IPS-NIHi7 (cell line): Measurements from ENCODE around the gene GAA.

Experiments used
- DNase-seq: peaks from one replicate; pipeline ENCODE4 v3.0.0; 2012; ENCODE audit warnings: mixed read lengths; ENCODE audit errors: extremely low spot score

GAA gene

DNA sequence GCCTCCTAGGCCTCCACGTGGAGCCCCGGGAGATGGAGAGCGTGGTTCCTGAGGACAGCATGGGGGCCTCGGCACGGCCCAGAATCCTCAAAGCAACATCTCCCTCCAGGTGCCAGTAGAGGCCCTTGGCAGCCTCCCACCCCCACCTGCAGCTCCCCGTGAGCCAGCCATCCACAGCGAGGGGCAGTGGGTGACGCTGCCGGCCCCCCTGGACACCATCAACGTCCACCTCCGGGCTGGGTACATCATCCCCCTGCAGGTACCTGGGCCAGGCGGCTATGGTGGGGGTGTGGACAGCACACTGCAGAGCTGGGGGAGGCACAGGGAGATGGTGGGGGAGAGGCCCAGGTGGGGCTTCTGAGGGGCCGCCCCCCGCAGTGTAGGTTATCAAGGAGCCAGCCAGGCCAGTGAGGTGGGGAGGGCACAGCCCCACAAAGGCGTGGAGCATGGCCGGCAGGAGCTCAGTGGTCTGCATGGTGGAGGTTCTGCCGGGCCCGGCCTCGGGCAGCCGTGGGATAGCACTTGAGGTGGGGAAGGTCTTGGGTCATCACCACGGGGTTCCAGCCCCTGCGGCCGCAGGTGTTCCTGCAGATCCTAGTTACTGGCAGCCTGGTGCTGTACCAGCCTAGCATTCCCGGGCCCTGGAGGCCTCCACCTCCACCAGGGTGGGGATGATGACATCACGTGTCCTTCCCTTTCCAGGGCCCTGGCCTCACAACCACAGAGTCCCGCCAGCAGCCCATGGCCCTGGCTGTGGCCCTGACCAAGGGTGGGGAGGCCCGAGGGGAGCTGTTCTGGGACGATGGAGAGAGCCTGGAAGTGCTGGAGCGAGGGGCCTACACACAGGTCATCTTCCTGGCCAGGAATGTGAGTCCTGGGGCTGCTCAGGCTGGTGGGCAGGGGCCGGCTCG lies 16.4 kb downstream of the GAA start:
- DNase-seq: no peak

DNA sequence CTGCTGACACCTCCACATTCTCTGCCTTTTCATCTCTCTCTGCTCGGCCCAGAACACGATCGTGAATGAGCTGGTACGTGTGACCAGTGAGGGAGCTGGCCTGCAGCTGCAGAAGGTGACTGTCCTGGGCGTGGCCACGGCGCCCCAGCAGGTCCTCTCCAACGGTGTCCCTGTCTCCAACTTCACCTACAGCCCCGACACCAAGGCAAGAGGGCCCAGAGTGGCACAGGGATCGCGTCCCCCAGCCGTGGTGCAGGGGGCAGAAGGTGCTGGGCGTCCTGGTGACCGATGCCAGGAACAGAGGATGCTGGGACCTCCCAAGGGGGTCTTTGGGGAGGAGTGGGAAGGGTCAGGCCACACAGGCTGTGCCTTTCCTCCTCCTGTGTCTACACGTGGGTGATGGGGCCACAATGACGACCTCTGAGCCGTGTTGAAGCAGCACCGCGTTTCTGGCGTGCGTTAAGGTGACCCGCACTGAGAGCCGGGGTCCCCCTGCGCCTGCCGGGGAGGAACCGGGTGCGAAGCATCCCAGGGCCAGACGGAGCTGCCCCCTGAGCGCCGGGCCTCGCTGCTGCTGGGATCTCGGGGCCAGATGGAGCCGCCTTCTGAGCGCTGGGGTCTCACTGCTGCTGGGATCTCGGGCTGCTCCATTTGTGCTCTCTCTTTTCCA lies 17.4 kb downstream of the GAA start:
- DNase-seq: no peak

DNA sequence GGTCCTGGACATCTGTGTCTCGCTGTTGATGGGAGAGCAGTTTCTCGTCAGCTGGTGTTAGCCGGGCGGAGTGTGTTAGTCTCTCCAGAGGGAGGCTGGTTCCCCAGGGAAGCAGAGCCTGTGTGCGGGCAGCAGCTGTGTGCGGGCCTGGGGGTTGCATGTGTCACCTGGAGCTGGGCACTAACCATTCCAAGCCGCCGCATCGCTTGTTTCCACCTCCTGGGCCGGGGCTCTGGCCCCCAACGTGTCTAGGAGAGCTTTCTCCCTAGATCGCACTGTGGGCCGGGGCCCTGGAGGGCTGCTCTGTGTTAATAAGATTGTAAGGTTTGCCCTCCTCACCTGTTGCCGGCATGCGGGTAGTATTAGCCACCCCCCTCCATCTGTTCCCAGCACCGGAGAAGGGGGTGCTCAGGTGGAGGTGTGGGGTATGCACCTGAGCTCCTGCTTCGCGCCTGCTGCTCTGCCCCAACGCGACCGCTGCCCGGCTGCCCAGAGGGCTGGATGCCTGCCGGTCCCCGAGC lies 17.9 kb downstream of the GAA start:
- DNase-seq: no peak

DNA sequence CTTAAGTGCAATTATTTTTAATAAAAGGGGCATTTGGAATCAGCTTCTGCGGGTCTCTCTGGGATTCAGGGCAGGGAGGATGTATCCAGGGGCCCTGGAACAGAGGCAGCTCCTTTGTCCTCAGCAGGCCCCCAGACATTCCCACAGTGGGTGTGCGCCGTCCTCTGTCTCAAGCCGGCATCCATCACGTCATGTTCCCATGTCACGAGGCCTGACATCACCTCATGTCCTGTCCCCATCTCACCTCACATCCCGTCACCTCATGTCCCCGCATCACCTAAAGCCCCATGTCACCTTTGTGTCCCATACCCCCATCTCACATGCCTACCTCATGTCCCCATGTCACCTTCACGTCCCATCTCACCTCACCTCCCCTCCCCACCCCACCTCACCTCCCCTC lies 18.5 kb downstream of the GAA start:
- no peak for DNase-seq

DNA sequence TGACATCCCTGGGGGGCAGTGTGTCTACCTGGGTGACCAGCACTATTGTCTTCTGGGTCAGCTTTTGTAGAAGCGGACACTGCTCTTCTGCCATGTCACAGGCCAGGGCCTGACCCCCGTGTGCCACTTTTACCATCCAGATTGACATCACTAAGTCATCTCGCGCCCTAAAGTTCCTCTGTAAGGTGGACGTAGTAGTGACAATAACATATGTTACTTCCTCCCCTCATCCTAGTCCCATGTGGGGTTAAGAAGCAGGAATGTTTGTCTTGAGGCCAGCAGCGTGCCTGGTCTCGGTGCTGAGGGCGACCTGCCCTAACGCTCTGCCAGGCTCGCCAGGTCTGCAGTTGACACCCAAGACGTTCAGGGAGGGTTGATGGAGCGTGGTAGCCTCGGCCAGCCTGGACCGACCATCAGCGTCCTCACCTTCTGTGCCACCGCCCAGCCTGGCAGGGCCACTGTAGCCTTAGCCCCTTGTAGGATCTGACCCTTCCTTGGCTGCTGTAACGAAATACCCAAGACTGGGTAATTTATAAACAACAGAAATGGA lies 20.7 kb downstream of the GAA start:
- DNase-seq: no peak

DNA sequence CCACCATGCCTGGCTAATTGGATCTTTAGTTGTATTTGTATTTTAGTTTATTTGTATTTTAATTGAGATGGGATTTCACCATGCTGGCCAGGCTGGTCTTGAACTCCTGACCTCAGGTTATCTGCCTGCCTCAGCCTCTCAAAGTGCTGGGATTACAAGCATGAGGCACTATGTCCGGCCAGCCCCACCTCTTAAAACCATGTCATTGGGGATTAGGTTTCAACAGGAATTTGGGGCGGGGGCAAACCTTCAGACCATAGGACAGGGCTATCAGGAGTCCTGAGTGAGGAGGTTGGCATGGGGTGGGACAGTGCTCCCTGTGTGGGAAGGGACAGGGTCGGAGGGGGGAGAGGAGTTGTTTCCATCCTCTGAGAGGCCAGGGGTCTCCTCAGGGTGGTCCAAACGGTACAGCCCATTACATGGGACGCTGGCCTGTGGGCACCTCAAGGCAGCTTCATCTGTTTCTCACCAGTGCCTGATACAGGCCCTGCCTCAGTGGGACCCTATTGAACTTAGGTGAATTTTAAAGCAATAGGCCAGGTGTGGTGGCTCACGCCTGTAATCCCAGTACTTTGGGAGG lies 21.6 kb downstream of the GAA start:
- DNase-seq: no peak

DNA sequence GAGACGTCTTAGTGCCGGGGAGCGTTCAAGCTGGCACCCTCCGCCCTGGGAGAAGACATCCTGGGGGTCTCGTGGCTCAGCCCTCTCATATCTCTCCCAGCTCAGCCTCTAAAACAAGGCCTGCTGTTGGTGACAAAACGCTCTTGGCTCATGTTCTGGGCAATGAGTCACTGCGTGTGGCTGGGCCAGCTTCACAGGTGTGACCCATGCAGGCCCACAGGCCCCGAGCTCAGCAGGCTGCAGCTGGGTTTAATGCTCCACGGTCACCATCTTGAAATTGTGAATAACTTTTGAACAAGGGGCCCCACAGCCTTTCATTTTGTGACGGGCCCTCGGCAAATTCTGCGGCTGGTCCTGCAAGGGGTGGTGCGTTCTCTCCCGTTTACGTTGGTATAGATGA lies 22.4 kb downstream of the GAA start:
- no peak for DNase-seq

DNA sequence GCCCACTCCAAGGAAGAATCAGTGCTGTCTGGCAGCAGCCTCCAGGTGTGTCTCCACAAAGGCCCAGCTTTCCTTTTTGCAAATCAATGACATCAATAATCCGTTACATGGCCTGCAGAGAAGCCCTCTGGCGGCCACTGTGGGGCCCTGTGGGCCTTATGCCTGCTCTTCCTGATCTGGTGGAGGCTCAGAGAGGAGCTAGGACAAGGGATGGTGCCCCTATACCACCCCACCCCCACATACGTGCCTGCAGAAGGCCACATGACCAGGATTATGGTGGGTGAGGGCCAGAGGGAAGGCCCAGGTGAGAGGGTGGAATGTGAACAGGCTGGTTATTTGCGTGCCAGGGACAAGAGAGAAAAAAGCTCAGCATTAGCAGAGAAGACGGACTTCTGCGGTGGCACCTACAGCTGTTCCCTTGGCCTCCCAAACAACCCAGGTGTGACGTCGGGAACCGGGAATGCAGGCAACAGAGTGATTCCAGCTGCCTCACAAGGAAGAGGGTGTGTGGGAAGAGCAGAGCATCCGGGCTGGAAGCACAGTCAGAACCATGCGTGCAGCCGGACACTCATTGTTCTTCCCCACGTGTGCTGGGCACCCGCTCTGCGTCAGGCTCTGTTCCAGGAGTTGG lies 23.1 kb downstream of the GAA start:
- DNase-seq: peak; percentile 85

DNA sequence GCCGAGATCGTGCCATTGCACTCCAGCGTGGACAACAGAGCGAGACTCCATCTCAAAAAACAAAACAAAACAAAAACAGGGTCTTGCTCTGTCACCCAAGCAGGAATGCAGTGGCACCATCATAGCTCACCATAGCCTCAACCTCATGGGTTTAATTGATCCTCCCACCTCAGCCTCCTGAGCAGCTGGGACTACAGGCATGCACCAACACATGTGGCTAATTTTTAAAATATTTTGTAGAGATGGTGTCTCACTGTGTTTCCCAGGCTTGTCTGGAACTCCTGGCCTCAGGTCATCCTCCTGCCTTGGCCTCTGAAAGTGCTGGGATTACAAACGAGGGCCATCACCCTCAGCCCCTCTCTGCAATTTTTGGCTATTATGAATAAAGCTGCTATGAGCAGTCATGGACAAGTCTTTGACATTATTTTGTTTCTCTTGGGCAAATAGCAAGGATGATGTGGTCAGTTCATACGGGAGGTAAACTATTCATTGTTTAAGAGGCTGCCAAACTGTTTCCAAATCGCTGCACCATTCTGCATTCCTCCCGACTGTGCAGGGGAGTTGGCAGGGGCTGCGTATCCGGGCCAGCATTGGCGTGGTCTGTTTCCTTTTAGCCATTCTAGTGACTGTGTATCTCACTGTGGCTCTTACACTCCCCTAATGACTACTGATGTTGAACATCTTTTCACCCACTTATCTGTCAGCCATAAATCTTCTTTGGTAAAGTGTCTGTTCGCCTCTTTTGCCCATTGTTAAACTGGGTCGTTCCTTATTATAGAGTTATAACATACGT lies 24.5 kb downstream of the GAA start:
- DNase-seq: no peak

DNA sequence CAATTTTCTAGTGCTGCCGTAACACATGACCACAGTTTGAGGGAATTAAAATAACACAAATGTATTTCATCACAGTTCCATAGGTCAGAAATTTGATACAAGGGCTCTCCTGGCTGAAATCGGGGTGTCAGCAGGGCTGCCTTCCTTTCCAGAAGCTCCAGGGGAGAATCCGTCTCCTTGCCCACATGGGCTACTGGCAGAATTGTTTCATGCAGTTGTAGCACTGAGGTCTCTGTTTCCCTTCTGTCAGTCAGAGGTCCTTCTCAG lies 25.0 kb downstream of the GAA start:
- no peak for DNase-seq

DNA sequence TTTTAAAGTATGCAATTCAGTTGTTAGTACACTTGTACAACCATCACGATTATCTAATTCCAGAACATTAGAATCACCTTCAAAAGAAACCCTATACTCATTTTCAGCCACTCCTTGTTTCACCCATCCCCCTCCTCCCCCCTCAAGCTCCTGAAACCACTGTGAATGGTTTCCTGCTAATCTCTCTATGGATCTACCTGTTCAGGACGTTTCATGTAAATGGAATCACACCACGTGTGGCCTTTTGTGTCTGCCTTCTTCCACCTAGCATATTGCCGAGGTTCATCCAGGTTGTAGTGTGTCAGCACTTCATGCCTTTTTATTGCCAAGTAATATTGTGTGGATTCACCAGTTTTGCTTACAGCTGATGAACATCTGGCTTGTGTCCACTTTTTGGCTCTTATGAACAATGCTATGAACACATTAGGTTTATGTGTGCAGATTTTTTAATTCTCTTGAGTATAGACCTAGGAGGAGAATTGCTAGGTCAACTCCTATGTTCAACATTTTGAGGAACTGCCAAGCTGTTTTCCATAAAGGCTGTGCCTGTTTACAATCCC lies 27.7 kb downstream of the GAA start:
- DNase-seq: no peak

DNA sequence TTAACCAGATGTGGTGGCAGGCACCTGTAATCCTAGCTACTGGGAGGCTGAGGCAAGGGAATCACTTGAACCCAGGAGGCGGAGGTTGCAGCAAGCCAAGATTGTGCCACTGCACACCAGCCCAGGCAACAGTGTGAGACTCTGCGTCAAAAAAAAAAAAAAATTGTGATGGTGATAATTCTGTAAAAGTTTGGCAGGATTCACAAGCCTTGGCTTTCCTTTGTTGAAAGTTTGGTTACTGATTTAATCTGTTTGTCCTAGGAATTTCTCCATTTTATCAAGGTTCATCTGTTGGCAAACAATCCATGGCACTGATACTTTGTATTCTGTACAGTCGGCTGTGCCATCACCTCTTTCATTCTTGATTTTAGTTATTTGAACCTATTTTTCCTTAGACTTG lies 29.6 kb downstream of the GAA start:
- DNase-seq: no peak

DNA sequence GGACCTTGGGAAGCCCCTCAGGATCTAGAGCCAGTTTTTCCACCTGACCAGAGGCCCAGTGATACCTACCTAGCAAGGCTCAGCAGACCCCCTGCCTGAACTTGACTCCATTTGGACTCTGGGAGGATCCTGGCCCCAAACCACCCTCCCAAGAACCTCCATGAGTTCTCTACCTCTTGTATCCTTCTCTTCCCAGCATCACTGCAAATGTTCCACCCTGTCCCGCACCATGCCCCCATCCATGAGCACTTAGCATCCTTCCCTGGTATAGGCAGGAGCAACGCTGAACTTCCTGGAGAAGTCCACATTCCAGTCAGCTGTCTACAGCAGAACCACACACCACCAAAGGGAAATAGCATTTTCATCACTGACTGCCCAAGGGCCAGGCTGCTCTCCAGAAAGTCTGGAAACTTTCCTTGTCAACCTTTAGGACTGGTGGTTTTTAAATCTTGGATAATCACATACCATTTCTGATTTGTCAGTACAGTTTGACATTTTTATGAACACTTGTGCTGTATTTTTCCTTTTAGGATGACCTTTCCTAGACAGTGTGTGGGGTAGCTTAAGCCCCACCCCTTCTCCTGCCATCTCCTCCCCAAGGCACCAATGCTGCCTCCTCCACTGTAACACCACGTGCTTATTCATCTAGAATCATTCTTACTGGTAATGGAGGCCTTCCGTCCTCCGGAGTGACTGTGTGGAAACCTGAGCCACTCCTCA lies 31.7 kb downstream of the GAA start:
- no peak for DNase-seq

DNA sequence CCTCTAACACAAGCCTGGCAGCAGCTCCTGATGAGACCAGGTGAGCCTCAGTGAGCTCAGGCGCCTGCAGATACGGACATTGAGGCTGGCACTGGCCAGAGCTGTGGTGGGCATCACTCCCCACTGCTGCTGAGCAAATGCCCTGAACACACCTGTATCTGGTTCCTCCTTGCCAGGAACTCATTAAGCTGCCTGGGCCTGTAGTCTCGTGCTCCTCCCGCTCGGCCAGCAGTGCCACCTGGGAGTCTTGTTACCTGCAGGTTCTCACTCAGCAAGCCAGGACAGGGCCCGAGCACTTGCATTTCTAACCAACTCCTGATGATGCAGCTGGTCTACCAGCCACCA lies 32.2 kb downstream of the GAA start:
- DNase-seq: no peak

DNA sequence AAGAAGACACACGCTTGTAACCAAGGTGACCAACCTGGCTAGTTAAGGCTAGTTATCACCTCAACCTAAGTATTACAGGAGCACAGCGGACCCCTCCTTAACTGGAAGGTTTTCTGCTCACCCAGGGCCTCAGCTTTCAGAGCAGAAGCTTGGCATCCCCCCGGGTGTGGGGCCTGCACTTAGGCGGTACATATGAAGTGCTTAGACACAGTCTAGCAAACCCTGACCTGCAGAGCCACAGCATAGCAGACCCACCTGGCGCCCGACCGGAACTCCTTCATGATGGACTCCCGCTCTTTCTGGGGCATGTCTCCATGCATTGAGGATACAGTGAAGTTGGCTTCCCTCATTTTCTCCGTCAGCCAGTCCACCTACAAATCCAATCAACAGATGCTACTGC lies 35.8 kb downstream of the GAA start:
- no peak for DNase-seq

DNA sequence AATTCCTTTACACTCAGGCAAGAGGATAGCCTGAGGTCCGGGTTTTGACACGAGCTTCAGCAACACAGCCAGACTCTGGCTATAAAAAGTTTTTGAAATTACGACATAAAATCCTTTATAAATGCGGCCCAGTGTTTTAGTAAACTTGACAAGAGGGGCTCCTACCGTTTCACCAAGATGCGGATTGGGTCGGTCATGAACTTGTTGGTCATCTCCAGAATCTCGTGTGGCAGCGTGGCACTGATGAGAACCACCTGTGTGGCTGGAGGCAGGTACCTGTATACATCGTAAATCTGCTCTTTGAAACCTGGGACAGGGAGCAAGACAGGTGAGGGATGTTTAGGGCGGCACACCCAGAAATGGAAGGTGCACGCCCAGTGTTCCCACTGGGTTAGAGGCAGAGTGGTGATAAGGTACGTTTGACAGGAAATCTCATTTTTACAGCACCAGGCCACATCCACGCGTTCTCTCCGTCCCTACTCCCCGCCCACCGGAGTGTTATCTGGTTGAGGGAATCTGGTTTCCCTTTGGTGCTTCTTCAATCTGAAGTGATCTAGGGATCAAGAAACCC lies 37.6 kb downstream of the GAA start:
- no peak for DNase-seq

DNA sequence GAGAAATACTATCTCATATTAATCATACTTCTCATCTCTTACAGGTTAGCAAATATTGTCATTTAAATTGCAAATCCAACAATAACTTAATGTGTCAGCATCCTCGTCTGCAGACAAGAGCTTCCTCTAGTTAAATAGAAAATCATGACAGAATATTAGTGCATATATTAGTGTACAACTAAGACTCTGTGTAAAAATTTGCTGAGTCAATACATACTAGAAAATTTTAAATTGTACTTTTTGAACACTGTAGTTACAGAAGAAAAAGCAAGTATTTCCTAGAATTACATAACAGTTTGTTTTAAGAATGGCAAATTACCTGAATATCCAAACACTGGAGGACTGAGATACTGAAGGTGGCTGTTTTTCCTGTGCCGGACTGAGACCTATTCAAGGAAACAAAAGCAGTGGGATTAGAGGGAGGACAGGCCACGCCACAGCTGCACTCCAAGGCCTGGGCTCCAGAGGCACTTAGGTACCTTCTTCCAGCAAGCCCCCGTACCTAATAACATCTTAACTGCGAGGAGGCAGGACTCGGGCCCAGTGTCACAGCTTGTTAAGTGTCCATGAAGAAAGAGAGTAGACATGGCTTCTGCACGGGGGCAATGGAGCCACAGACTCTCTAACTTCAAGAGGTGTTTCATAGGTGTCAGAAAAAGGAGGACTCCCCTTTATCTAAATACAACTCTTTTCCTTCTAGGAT lies 40.2 kb downstream of the GAA start:
- no peak for DNase-seq

DNA sequence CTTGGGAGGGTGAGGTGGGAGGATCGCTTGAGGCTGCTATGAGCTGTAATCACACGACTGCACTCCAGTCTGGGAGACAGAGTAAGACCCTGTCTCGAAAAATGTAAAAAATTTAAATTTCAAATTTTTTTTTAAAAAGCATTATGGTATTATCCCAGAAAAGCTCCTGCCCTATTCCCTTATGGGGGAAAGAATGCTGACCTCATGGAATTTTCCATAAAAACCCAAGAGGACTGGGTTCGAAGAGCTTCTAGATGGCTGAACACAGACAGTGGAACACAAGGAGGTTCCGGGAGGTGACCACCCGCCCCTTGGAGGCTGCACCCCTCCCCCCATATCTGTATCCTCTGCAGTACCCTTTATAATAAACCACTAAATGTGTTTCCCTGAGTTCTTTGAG lies 41.5 kb downstream of the GAA start:
- no peak for DNase-seq
